NT2/D1 (cell line): Measurements from ENCODE around the gene NR2C2.

Experiments
- DNase-seq: peaks from one replicate; pipeline ENCODE4 v3.0.0-alpha.2; 2011; ENCODE audit warnings: low read depth, low spot score
- H3K27me3 ChIP-seq: 2 replicates; pipeline ENCODE4 v1.6.0; 2011; ENCODE audit warnings: mild to moderate bottlenecking; ENCODE audit not compliant: insufficient read length, insufficient read depth
- H3K36me3 ChIP-seq: 2 replicates; pipeline ENCODE4 v1.6.1; 2011; ENCODE audit warnings: mild to moderate bottlenecking, low read length, mixed read lengths; ENCODE audit not compliant: insufficient read depth, insufficient read length
- H3K4me1 ChIP-seq: 2 replicates; pipeline ENCODE4 v1.5.1; 2011; ENCODE audit not compliant: insufficient read depth, insufficient read length
- H3K4me3 ChIP-seq: 2 replicates; pipeline ENCODE4 v1.5.1; 2011; ENCODE audit warnings: low read depth; ENCODE audit not compliant: insufficient read length
- H3K9ac ChIP-seq: 2 replicates; pipeline ENCODE4 v1.6.0; 2011; ENCODE audit warnings: low read depth; ENCODE audit not compliant: insufficient read length
- H3K9me3 ChIP-seq: 2 replicates; pipeline ENCODE4 v1.5.1; 2011; ENCODE audit warnings: mild to moderate bottlenecking, low read length; ENCODE audit not compliant: insufficient read depth
- SUZ12 ChIP-seq: IDR thresholded peaks from 2 replicates; pipeline ENCODE4 v1.6.1; 2011; ENCODE audit not compliant: insufficient read length, insufficient read depth; ENCODE audit errors: extremely low read depth
- YY1 ChIP-seq: IDR thresholded peaks from 2 replicates; pipeline ENCODE4 v1.6.1; 2011; ENCODE audit not compliant: insufficient read length, insufficient read depth
- ZNF274 ChIP-seq: IDR thresholded peaks from 2 replicates; pipeline ENCODE4 v1.6.1; 2011; ENCODE audit warnings: mild to moderate bottlenecking, low read depth, low read length

The NR2C2 gene

GRCh38 chr3:15038306-15038705 is 90.9 kb downstream of the NR2C2 start:
- TF ChIP-seq YY1 (no peak), ZNF274 (no peak), SUZ12 (no peak)
- H3K9ac ChIP-seq, result no peak overlapping the region
- no peaks in the 10 kb centered on the region for H3K9me3 ChIP-seq
- no peaks in the 10 kb centered on the region for H3K4me1 ChIP-seq
- no peak for DNase-seq
- peaks cover 86% of the 10 kb centered on the region for H3K36me3 ChIP-seq
- no peak overlapping the region for H3K4me3 ChIP-seq
- H3K27me3 ChIP-seq, result no peaks in the 10 kb centered on the region

- Histone ChIP-seq H3K9me3 (no peaks in the 10 kb centered on the region), H3K9ac (no peak overlapping the region)
- no peak for DNase-seq
Measured at GRCh38 chr3:15040844-15041243, 93.5 kb downstream of the NR2C2 start.

GRCh38 chr3:15041950-15042349 is 94.6 kb downstream of the NR2C2 start:
- H3K9me3 ChIP-seq, result no peaks in the 10 kb centered on the region
- no peak for DNase-seq
- H3K36me3 ChIP-seq, result peaks cover 93% of the 10 kb centered on the region
- H3K4me1 ChIP-seq, result no peaks in the 10 kb centered on the region
- no peak for TF ChIP-seq SUZ12
- TF ChIP-seq YY1, result no peak
- TF ChIP-seq ZNF274, result no peak
- no peaks in the 10 kb centered on the region for H3K27me3 ChIP-seq
- no peak overlapping the region for H3K9ac ChIP-seq
- no peak overlapping the region for H3K4me3 ChIP-seq

More at GRCh38 chr3:15040844-15041243, 93.5 kb downstream of the NR2C2 start:
- no peak overlapping the region for H3K4me3 ChIP-seq
- H3K4me1 ChIP-seq, result no peaks in the 10 kb centered on the region
- peaks cover 90% of the 10 kb centered on the region for H3K36me3 ChIP-seq
- no peak for TF ChIP-seq SUZ12
- TF ChIP-seq YY1, result no peak
- no peak for TF ChIP-seq ZNF274
- no peaks in the 10 kb centered on the region for H3K27me3 ChIP-seq

GRCh38 chr3:15042936-15043335 is 95.6 kb downstream of the NR2C2 start:
- peaks cover 93% of the 10 kb centered on the region for H3K36me3 ChIP-seq
- no peaks in the 10 kb centered on the region for H3K27me3 ChIP-seq
- no peak overlapping the region for H3K4me3 ChIP-seq
- no peaks in the 10 kb centered on the region for H3K4me1 ChIP-seq
- no peak for DNase-seq
- no peak for TF ChIP-seq ZNF274
- H3K9ac ChIP-seq, result no peak overlapping the region
- no peaks in the 10 kb centered on the region for H3K9me3 ChIP-seq

GRCh38 chr3:15043408-15044171 is 96.2 kb downstream of the NR2C2 start:
- Histone ChIP-seq H3K9ac (no peak overlapping the region), H3K9me3 (no peaks in the 10 kb centered on the region), H3K4me3 (no peak overlapping the region), H3K27me3 (no peaks in the 10 kb centered on the region), H3K4me1 (no peaks in the 10 kb centered on the region), H3K36me3 (peaks cover 92% of the 10 kb centered on the region)
- no peak for TF ChIP-seq SUZ12
- TF ChIP-seq ZNF274, result no peak
- no peak for TF ChIP-seq YY1
- no peak for DNase-seq

GRCh38 chr3:15044326-15044725 is 96.9 kb downstream of the NR2C2 start:
- Histone ChIP-seq H3K4me1 (no peaks in the 10 kb centered on the region), H3K9ac (no peak overlapping the region), H3K27me3 (no peaks in the 10 kb centered on the region), H3K4me3 (no peak overlapping the region), H3K36me3 (peaks cover 92% of the 10 kb centered on the region), H3K9me3 (no peaks in the 10 kb centered on the region)
- TF ChIP-seq YY1 (no peak), ZNF274 (no peak), SUZ12 (no peak)
- no peak for DNase-seq

- TF ChIP-seq ZNF274 (no peak), SUZ12 (no peak), YY1 (no peak)
- H3K9ac ChIP-seq, result no peak overlapping the region
- H3K4me3 ChIP-seq, result no peak overlapping the region
- no peaks in the 10 kb centered on the region for H3K27me3 ChIP-seq
- H3K36me3 ChIP-seq, result peaks cover 98% of the 10 kb centered on the region
- H3K9me3 ChIP-seq, result no peaks in the 10 kb centered on the region
- DNase-seq, result no peak
- no peaks in the 10 kb centered on the region for H3K4me1 ChIP-seq
Measured at GRCh38 chr3:15045667-15046066, 98.3 kb downstream of the NR2C2 start.
